Measurements from ENCODE around the gene APLF. TPM values are rescaled to one million over a fixed set of nuclear protein-coding genes. Genes with fewer than 3 reads are reported as not detected.

APLF gene
- total and polyA plus RNA-seq, 2 donors (not counting 3 experiments of a cell fraction or from before 2014, with no cell fraction given) = 0.75 to 2.3 TPM

DNA sequence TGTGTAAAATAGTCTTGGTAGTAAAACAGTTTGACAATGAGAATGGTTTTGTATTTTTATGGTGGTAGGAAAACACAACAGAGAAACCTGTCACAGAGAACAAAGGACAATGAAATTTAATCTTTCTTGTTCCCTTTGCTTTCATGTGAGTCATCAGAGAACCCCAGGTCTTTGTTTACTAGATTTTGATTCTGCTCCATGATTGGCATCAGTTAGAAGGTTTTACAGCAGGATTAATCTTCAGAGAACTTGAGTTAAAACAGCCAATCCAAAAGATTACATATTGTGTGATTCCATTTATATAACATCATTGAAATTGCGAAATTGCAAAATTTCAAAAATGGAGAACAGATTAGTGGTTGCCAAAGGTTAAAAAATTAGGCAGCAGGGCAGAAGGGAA lies 2.5 kb downstream of the APLF start:
- intact Hi-C loops (cut with micrococcal nuclease) = loop anchor here (5.0 kb wide), 3 partner anchors 182 to 437 kb away; no protein-coding TSS in a partner anchor
- no peak overlapping the region for H3K9ac ChIP-seq (replicated peaks; ENCODE audit: extremely low read depth, insufficient read depth, low read length)
- H3K79me2 ChIP-seq (ENCODE audit: control insufficient read depth, insufficient read depth, low read length) = no peaks in the 10 kb centered on the region
- H3K27ac ChIP-seq (ENCODE audit: insufficient read depth, low read depth, low read length) = no peak overlapping the region
- ChIA-PET CTCF (interaction anchor here (1.1 to 2.0 kb wide), 2 partner anchors 18 to 474 kb away, joined by 3 to 6 read pairs; no protein-coding TSS in a partner anchor), POLR2A (no interaction called here)
- H3K36me3 ChIP-seq (ENCODE audit: control insufficient read depth in 2 of 2, extremely low read depth in 1 of 2, insufficient read depth in 2 of 2, low read length in 2 of 2) = no peaks in the 10 kb centered on the region
- no peak for TF ChIP-seq POLR2A (IDR thresholded peaks at IDR 0.05; ENCODE audit: low read depth, low read length)
- TF ChIP-seq FOS (IDR thresholded peaks at IDR 0.05; ENCODE audit: borderline replicate concordance, insufficient read depth, low read length) = no peak
- TF ChIP-seq MYC (IDR thresholded peaks at IDR 0.05; ENCODE audit: low read depth, low read length) = no peak
- TF ChIP-seq JUN (IDR thresholded peaks at IDR 0.05; ENCODE audit: borderline replicate concordance, insufficient read depth, insufficient read length, low read depth) = no peak
- TF ChIP-seq POLR2AphosphoS5 (IDR thresholded peaks at IDR 0.05; ENCODE audit: insufficient read depth, low read depth, low read length) = no peak
- no peak for TF ChIP-seq EZH2 (IDR thresholded peaks at IDR 0.05; ENCODE audit: borderline replicate concordance, low read depth, low read length, severe bottlenecking)
- TF ChIP-seq, protein P1, sequence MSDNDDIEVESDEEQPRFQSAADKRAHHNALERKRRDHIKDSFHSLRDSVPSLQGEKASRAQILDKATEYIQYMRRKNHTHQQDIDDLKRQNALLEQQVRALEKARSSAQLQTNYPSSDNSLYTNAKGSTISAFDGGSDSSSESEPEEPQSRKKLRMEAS (IDR thresholded peaks at IDR 0.05; ENCODE audit: insufficient read depth, insufficient read length) = no peak
- TF ChIP-seq, protein P2, sequence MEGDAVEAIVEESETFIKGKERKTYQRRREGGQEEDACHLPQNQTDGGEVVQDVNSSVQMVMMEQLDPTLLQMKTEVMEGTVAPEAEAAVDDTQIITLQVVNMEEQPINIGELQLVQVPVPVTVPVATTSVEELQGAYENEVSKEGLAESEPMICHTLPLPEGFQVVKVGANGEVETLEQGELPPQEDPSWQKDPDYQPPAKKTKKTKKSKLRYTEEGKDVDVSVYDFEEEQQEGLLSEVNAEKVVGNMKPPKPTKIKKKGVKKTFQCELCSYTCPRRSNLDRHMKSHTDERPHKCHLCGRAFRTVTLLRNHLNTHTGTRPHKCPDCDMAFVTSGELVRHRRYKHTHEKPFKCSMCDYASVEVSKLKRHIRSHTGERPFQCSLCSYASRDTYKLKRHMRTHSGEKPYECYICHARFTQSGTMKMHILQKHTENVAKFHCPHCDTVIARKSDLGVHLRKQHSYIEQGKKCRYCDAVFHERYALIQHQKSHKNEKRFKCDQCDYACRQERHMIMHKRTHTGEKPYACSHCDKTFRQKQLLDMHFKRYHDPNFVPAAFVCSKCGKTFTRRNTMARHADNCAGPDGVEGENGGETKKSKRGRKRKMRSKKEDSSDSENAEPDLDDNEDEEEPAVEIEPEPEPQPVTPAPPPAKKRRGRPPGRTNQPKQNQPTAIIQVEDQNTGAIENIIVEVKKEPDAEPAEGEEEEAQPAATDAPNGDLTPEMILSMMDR (IDR thresholded peaks at IDR 0.05; ENCODE audit: extremely low read depth in 1 of 2, insufficient read depth in 1 of 2, low read depth in 1 of 2, low read length in 2 of 2) = no peak
- no peak for TF ChIP-seq GATA2 (IDR thresholded peaks at IDR 0.05; ENCODE audit: insufficient read depth, insufficient read length, low read depth, low read length)
- H4K20me1 ChIP-seq (replicated peaks; ENCODE audit: control insufficient read depth, extremely low read depth, insufficient read depth, low read length) = no peaks in the 10 kb centered on the region
- peaks cover 7% of the 10 kb centered on the region for H3K4me1 ChIP-seq (ENCODE audit: control insufficient read depth, extremely low read depth, insufficient read depth, low read length)
- DNase-seq (ENCODE audit: low read depth, low spot score) (no peak), FAIRE-seq (no peak)
- BruUV-seq (replicated peaks) = no TSS peak
- no peak overlapping the region for H3K4me2 ChIP-seq (ENCODE audit: insufficient read depth, low read length)
- no peaks in the 10 kb centered on the region for H3K27me3 ChIP-seq (ENCODE audit: control insufficient read depth in 2 of 2, insufficient read depth in 2 of 2, low read length in 2 of 2)
- H3K9me1 ChIP-seq (replicated peaks; ENCODE audit: control insufficient read depth, extremely low read depth, insufficient read depth, low read length) = no peaks in the 10 kb centered on the region
- no peak overlapping the region for H2AFZ ChIP-seq (ENCODE audit: low read depth, low read length)
- H3K4me3 ChIP-seq (replicated peaks in 1 of 3; ENCODE audit: insufficient read depth in 1 of 3, low read depth in 1 of 3, low read length in 3 of 3) = no peak overlapping the region
- no peaks in the 10 kb centered on the region for H3K9me3 ChIP-seq (replicated peaks; ENCODE audit: control insufficient read depth, insufficient read depth, low read length)
- dilution Hi-C loops (cut with MboI; ENCODE audit: extremely low pct_ligation_motif_present, low sequenced_read_pairs) = no loop called here
